ENCODE results near the gene MVB12B.

Gene MVB12B

DNA sequence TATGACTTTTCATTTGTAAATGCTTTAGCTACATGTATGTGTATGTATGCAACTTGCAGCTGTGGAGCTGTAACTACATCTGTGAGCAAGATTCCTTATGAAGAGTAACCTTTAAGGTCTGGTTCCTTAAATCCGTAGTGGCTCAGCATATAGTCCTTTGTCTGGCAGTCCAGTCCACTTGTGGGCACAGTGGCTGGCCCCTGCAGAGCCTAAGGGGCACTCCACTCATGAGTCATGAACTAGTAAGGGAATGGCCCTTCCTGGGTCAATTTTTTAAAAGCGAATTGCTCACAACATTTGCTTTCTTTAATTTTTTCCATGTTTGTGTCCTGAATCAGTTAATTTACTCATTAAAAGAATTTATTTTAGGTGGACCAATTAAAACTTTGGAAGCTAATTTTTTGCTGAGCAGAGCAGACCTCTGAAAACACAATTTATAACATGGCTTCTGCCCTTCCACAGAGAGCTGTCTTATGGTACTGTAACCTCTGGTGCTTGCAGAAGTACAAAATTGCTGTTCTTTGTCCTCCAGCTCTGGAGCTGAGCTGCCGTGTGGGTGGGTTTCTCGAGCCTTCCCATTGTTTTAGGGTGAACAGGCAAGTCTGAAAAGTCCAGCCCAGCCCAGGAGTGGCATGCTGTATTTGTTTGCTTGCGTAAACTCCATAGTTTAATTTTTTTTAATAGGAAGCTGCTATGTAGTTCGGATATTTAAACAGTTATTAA, 110.1 kb downstream of the MVB12B start:
- DNase-seq: no peak

DNA sequence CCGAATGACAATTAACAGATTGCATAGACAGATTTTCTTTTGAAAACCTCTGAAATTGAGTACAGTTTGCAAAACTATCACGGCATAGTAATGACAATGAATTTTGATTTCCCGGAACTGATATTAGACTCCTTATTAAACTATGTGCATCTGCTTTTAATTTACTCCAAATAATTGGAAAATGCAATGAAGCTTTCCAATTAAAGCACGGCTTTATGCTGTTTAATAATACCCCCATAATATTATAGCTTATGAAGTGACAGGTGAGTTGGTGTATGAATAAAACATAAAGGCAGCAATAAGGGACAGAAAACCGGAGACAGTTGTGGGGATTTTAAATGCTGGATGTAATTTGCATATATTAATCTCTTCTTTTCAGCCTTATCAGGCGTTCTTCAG, 110.6 kb downstream of the MVB12B start:
- DNase-seq: no peak

DNA sequence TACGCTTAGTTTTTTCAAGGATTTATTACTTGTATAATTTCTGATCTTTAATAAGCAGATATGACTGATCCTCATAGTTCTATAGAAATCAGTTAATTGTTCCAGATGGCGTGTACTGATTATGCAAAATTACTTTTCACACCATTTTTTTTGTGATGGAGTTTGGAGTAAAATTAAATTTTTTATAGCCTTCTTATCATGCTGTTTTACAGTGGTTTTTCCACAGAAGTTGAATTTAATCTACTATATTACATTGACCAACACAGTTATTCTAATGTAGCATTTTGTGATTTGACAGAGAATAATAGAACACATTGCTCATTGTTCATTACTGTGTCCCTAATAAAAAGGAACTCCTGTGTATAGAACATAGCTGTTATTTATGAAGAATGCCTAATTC, 111.1 kb downstream of the MVB12B start:
- DNase-seq: no peak

DNA sequence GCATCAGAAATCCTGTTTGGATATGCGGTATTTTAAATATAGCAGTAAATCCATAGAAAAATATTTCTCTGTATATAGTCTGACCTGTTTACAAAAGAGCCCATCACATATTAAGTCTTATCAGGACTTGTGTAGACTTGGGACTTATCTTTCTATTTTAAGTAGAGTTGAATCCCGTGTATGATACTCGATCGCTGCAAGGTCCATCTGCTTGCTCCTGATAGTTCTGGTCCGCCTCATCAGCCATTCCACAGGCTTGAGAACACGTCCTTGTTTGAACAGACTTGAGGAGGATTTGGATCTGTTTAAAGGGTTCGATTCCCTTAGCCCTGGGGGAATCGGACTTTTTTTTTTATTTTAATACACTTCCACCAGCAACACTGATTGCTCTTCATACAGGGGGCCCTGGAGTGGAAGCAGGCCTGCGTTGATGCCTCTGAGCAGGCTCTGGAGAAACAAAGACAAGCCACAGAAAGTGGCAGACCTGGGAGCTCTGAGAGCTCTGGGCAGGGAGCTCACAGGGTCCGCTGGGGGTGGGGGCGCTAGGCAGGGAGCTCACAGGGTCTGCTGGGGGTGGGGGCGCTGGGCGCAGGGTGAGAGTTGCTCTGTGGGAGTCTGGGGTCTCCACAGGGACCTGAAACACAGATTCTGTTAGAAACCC, 112.2 kb downstream of the MVB12B start:
- no peak for DNase-seq

DNA sequence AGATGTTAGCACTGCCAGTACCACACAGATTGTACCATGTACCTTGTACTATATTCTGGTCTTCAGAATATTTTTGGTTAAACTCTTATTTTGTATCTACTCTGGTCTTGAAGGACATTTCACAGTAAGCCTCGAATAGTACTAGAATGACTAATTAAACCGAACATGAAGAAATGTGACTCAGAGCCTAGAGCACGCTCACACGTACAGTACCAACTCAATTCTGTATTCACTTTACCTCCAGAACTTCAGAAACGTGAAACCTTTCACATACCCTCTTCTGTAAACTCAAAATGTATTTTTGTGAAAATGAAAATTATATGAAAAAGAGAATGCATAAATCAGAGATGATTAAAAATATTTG, 112.8 kb downstream of the MVB12B start:
- no peak for DNase-seq

DNA sequence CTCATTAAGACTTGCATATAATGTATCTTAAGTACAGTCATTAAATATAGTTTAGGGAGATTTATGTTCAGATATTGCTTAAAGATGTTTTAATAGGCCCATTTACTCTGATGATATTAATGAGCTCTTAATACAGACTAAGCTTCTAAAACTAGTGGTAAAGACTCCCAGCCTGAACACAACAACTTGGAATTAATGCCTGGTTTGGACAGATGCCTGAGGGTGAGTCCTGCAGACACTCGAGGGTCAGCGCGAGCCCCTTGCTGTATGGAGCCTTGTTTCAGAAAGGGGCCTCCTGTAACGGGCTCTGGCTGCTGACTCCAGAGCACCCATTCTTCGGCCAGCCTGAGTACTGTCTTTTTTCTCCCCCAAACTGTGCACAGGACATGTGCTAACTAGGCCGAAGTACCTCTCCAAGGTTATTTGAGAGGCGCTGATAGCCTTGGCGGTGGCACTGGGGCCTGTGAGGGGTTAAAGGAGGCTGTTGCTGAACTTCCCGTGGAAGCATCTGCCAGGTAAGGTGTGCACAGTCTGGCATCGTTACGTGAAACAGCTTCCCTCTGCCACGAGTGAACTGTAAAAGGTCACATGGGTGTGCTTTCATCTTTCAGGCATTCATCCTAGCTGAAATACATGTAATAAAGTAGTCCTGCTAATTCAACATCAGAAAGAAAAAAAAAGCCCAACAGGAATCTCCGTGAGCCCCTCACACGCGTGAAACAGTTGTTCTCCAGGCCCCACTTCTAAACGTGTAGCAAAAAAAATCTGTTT, 113.4 kb downstream of the MVB12B start:
- no peak for DNase-seq

DNA sequence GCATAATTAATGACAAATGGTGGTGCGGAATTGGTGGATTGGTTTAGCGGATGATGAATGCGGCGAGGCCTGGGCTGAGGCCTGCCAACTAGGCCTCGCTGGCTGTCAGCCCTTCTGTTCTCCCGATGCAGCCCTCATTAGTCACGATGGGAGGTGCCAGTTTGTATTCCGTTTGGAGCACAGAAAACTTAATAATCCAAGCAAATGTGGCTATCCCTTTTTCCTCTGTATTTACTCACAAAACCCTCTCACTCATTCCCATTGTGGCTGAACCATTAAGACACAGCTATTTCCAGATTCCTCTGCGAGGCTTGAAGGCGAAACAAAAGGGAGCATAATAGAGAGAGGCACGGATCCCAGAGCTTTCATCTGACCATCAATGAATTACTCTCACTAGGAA, 114.3 kb downstream of the MVB12B start:
- DNase-seq: peak; percentile 27

DNA sequence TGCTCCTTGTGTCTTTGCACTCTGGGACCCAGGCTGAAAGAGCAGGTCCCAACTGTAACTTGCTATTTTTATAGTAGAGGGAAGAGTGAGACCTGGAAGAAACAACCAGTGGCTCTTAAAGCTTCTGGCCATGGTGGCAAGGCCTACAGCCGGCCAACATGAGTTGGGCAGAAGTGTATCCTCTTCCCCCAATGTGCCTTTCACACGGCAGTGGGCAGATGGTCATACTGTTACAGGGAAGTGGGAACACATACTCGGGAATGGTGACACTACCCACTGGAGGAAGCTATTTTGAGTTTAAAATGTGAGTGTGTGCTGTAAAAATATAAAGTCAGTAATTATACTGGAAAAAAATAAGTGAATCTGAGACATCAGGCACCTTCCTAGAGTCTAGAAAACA, 116.0 kb downstream of the MVB12B start:
- DNase-seq: no peak

DNA sequence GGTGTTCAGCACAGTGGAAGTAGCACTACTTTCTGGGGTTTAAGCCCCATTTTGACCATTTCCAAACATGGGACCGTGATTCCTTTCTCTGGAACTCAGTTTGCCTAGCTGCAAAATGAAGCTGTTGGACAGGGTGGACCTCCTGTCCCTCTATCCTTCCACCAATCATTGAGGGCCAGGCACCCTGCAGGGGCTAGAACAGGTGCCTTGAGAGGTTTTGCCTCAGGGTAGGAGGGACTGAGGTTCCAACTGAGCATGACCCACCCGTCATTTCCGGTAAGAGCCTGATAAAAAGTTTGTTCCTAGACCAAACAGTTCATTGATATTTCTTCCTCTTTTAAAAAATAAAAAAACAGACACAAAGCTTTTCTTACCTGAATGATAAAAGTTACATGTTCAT, 116.5 kb downstream of the MVB12B start:
- DNase-seq: no peak

DNA sequence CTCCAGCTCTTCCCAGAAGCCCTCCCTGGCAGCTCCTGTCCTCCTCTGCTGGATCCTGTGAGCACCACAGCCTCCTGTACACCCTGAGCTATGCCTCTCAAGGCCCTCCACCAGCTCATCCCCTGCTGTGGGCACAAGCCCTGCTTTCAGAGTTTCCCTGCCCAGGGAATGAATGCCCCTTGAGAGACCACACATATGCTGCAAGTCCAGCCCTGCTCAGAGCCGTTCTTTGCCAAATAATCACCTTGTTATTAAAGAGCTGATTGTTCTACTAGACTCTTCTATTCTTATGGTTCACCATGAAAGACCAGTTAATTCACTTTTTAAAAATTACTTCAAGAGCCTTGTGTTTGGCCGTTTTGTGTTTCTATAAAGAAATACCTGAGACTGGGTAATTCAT, 121.5 kb downstream of the MVB12B start:
- no peak for DNase-seq

DNA sequence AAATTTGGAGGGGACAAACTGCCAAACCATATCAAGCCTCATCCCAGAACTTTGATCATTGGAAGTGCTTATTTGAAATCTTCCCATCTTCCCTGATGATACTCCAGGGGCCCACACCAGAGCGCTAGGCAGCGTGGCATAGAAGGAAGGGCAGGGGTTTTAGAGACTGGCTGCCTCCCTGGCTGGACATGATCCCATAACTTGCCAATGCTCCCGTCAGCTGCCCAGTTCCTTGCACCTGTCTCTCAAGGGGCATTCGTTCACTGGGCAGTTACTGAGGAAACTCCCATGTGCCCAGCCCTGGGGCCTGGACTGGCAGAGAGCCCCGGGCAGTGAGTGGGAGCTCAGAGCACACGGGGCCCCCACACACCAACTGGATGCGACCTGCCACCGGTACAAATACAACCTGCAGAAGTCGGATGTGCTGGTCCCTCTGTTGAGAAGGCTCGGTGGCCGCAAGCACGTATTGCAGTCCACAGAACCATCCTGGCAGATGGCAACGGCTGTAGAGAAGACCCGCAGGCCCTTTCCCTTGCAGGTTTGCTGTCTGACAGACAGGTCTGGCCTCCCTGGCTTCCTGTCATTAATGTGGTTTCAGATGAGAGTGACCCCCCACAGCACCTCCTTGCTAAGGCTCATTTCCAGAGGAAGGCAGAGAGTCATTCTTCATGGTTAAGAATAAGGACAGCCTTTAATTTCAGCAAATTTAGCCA, 122.4 kb downstream of the MVB12B start:
- no peak for DNase-seq

DNA sequence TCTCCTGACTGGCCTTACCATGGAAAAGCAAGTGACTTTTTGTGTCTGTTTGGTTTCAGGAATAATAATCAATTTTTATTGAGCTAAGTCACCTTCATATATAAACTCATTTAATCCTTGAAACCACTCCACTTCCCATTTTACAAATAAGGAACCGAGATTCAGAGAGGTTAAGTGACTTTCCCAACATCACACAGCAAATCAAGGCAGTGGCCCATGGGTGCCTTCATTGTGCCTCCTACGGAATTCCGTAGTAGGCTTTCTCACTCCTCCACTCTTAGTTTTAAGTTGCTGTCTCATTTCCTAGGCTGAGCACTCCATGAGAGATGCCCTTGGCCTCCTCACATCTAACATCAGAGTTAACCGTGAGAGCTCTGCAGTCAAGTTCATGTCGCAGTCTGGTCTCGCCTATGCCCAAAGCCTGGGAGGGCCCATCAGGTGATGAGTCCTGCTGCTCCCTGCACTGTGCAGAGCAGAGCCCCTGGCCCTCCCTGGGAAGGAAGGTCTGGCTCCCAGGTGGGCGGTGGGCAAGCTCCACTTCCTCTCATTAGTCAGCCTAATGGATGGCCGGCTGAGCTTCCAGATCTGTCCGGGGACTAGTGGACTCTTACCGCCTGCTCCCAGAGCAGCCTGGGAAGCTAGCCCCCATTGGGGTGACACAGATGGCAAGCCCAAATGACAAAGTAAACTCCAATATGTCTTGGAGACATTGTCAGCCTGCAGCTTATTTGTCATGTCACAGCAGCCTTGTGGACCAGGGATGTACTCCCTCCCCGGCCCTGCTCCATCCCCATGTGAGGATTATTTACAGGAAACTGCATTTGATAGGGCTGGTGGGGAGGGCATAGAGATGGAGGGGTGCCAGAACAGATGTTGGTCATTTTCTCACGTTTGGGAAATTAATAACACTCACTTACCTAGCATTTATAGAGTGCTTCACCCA, 123.4 kb downstream of the MVB12B start:
- DNase-seq: no peak

DNA sequence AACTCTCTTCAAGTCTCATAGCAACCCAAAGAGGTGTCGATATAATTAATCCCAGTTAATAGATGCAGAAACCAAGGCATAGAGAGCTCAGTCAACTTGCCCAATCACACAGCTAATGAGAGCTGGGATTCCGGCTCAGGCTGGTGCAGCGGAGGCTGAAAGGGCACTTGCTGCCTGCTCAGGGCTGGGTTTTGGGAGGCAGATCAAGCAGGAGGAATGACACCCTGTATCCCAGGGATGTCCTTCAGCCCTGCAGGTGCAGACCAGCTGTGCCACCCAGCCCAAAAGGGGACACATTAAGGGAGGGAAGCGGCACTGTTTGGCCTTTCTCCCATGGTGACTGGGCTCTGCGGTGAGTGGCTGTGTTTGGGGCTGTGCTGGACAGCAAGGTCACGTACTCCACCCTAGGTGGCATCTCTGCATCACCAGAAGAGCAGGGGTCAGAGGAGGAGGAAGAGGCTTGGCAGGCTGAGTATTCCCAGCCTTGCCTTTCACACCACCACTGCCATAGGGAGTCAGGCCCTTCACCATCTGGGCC, 124.1 kb downstream of the MVB12B start:
- DNase-seq: no peak

DNA sequence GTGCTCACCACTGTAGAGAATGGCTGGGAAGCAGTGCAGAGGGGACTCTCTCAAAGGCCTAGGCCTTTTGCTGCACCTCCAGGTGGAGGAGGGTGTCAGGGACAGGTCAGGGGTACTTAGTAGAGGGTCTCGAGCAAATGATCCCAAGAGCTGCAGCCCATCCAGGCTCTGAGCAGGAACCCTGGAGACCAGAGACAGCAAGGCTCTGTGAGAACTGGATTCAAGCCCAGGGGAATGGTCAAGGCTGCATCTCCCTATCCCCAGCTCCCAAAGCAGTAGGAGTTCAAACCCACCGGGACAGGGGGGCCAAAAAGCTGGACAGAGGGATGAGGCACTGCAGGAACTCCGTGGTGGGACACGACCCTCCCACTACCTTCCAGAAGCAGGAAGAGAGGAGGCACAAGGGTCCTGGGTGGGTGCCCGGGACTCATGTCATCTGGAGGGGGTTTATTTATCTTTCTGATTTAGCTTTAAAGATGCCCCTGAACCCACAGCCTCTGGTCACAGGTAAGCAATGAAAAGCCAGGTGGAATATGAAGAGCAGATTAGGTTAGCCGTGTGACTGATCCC, 124.8 kb downstream of the MVB12B start:
- no peak for DNase-seq

DNA sequence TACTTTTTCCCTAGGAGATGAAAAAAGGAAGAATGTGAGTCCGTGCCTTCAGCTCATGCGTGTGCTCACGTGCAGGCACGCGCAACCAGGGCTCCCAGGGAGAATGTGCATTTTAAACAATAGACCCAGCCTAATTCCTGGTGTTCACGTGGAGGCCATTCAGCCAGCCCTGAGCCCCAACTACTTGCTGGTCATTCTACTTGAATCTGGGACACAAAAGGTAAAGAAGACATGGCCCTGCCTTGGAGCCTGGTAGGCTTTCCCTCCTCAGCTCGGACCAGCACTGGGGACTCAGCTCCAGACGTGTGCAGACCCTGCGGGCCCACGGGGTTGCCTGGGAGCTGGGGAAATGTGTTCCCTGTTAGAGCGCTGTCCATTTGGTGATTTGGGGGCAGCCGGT, 125.5 kb downstream of the MVB12B start:
- DNase-seq: no peak

DNA sequence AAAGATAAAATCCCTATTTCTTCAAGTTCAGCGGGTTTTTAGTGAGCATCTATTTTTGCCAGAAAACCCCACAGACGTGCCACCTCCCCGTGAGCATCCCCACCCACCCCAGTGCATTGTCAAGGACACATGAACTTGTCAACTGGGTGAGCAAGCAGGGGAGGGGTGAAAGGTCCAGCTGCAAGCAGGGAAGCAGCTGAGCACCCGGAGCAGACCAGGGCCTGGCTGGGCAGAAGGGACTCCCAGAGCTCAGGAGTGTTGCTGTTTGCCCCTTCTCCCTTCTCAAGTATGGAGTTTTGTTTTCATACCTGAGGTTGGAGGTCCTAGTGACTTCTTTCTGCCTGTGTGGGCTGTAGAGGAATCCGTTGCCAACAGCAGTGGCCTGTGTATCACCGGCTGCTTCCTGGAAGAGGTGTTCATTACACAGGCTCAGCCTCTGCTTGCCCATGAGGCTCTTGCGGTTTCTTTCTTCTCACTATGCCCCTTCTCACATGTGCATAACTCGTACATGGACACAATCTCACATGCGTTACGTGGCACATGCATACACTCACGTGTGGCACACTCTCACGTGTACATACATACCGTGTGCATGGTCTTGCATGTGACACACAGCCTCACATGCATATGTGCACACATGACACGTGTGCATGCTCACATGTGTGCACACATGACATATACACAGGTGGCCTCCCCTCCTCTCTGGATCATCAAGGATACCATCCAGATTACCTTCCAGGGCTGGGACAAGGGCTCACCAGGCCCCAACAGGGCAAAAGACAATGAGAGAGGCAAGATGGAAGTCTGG, 126.7 kb downstream of the MVB12B start:
- DNase-seq: no peak

DNA sequence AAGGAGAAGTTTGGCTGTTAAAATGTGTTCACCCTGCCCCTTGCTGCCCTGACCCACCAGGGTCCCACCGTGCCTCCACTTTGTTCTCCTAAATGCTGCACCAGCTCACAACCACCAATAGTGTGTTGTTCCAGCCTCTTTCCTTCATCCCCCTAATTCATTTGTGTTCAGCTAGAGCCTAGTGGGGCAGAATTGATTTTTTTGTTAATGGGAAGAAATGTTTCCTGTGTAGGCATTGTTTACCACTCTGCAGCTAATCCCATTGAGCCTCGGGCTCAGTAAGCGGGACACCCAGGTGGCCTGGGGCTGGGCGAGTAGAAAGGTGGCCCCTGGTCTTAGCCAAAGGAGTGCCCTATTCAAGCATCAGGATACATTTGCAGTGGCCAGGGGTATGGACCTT, 127.6 kb downstream of the MVB12B start:
- DNase-seq: no peak

DNA sequence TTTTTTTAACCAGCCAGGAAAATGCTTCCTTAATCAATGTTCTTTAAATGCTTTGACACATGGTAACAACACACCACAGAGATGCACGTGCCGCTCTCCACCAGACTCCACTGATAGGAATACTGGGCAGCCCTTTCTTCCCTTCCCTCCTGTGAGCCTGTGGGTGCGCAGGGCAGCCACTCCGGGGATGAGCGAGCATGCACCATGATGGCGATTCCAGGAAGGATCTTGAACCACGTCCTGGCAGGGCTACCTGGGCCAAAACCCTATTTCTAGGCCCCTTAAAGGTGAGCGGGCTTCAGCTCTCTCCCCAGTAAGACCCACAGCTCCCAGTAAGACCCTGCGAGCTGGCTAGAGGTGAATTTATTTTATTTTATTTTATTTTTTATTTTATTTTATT, 128.2 kb downstream of the MVB12B start:
- no peak for DNase-seq

DNA sequence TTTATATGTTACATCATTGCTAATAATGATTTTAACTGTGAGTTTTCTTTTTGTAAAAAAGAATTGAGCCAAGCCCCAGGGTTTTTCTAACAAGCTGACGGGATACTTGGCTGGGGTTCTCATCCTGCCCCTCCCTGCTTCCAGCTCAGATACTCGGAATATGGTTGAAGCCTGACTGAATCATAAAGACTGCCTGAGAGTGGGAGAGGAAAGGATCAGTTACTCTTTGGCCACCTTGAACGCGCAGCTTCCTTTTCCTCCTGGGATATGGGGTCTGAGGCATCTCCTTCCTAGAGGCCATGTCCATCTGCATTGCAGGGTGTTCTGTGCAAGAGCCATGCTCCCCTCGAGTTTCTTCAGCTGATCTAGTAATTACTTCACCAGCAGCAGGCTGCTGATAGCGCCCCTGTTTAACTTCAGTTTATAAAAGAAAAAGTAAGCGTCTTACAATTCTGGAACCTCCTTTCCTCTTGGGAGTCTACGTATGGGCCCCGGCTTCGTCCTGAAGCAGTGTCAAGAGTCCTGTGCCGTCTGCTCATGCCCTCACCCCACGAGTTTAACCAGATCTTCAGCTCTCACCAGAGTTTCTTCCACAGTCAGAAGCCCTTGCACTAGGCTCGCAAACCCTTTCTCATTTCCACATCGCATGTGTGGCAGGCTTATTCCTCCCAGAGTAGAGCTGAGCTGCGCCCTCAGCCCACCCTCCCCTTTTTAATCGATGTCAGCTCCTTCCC, 130.0 kb downstream of the MVB12B start:
- no peak for DNase-seq

DNA sequence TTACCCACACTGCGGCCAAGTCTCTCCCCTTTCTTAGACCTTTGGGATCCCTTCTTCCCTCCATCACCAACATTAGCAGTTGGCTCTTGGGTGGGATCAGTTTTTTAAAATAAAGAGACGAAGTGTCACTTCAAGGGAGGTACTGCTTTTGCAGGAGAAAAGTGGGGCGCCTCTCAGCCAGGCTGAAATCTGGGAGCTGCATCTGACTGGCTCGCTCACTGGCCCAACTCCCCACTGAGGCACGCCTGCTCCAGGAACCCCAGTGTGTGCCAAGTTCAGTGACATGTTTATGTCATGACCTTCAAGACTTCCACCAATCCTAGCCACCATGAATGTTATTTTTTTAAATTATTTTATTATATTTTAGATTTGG, 130.5 kb downstream of the MVB12B start:
- DNase-seq: no peak
